A549 (cell line): ENCODE data around the gene TMEM273. TPM values are rescaled to one million over a fixed set of nuclear protein-coding genes. Genes with fewer than 3 reads are reported as not detected.

Experiments
- ATAC-seq, 2 experiments: fragments of 200-7000 bp in 1 of 2; fragments of >200 bp in 1 of 2; cut with Nextera tagmentation in 1 of 2; cut with Tn5 transposase in 1 of 2; 3 replicates each; pipeline versions ENCODE4 v1.8.0 to v1.9.1; 2018 to 2020; ENCODE audit warnings: mild to moderate bottlenecking in 1 of 2, moderate library complexity in 1 of 2
- CTCF ChIA-PET: fragments of 300-600 bp; sonication (Branson Sonifier 250); formaldehyde crosslinking; extraction: SDS; loops from one replicate; lab custom pipeline; 2021; ENCODE audit warnings: antibody characterized with exemption, inconsistent platforms; lab: Yijun Ruan, JAX
- POLR2A ChIA-PET: fragments of 350-600 bp; formaldehyde crosslinking; extraction: SDS; loops from one replicate; lab custom pipeline; 2021; ENCODE audit warnings: antibody characterized with exemption, inconsistent platforms; lab: Yijun Ruan, JAX
- DNase-seq, 2 experiments: peaks; one replicate each; pipeline versions ENCODE4 v3.0.0 to v3.0.0-alpha.2; 2011 to 2016; ENCODE audit warnings: low read depth in 1 of 2, low spot score in 1 of 2
- FAIRE-seq: peaks from 2 replicates; lab custom pipeline; 2011; peaks lifted over from hg19 to GRCh38; lab: Jason Lieb, UNC
- H3K27ac ChIP-seq, 2 experiments: fragments of >200 bp; sonication (Bioruptor Twin); formaldehyde crosslinking; 3 replicates each; pipeline ENCODE4 v1.5.1; 2016 to 2017
- H3K4me1 ChIP-seq: fragments of >200 bp; sonication (Bioruptor Twin); formaldehyde crosslinking; 3 replicates; pipeline ENCODE4 v1.6.1; 2016
- H3K4me2 ChIP-seq: fragments of >200 bp; sonication (Bioruptor Twin); formaldehyde crosslinking; 3 replicates; pipeline ENCODE4 v1.6.1; 2016
- H3K4me3 ChIP-seq: fragments of >200 bp; sonication (Bioruptor Twin); formaldehyde crosslinking; 3 replicates; pipeline ENCODE4 v1.5.1; 2016
- H3K9me3 ChIP-seq: fragments of >200 bp; sonication (Bioruptor Twin); formaldehyde crosslinking; 3 replicates; pipeline ENCODE4 v1.6.1; 2016
- CBX2 ChIP-seq: fragments of 200-600 bp; sonication (generic); IDR thresholded peaks from 2 replicates; pipeline ENCODE4 v1.6.1; 2016; ENCODE audit warnings: low read depth, mild to moderate bottlenecking, borderline replicate concordance
- CHD2 ChIP-seq: fragments of 150-350 bp; IDR thresholded peaks from 2 replicates; pipeline ENCODE4 v1.6.1; 2014; ENCODE audit warnings: low read length; ENCODE audit not compliant: partially characterized antibody
- EHF ChIP-seq: fragments of 250-450 bp; sonication (Bioruptor Pico); IDR thresholded peaks from 2 replicates; pipeline ENCODE4 v1.5.0; 2020; ENCODE audit warnings: mild to moderate bottlenecking
- ESRRA ChIP-seq: fragments of 150-350 bp; IDR thresholded peaks from 2 replicates; pipeline ENCODE4 v1.6.1; 2014; ENCODE audit warnings: mild to moderate bottlenecking, low read length, borderline replicate concordance
- FOSL2 ChIP-seq, 2 experiments: fragments of 450-650 bp in 1 of 2; fragments of >200 bp in 1 of 2; sonication (Bioruptor Twin) in 1 of 2; formaldehyde crosslinking; IDR thresholded peaks; 2 replicates each; pipeline versions ENCODE4 v1.5.0 to v1.6.1; 2016 to 2020; ENCODE audit warnings: mild to moderate bottlenecking in 1 of 2, moderate library complexity in 1 of 2
- FOXS1 ChIP-seq: fragments of 250-450 bp; sonication (Bioruptor Pico); IDR thresholded peaks from 2 replicates; pipeline ENCODE4 v1.5.0; 2020; ENCODE audit warnings: mild to moderate bottlenecking, moderate library complexity
- HDAC2 ChIP-seq: fragments of 200-600 bp; sonication (generic); IDR thresholded peaks from 2 replicates; pipeline ENCODE4 v1.6.1; 2016
- HEYL ChIP-seq: fragments of 250-450 bp; sonication (Bioruptor Pico); IDR thresholded peaks from 2 replicates; pipeline ENCODE4 v1.8.0; 2021; ENCODE audit warnings: mild to moderate bottlenecking, moderate library complexity
- HOXA7 ChIP-seq: fragments of 250-450 bp; sonication (Bioruptor Pico); IDR thresholded peaks from 2 replicates; pipeline ENCODE4 v1.5.0; 2020; ENCODE audit warnings: mild to moderate bottlenecking, moderate library complexity
- HOXB13 ChIP-seq: fragments of 250-450 bp; sonication (Bioruptor Pico); IDR thresholded peaks from 2 replicates; pipeline ENCODE4 v1.5.0; 2020; ENCODE audit warnings: low read depth, mild to moderate bottlenecking, moderate library complexity
- MAZ ChIP-seq: fragments of 150-350 bp; IDR thresholded peaks from 2 replicates; pipeline ENCODE4 v1.6.1; 2014; ENCODE audit warnings: antibody characterized with exemption, low read depth, low read length, borderline replicate concordance
- MYC ChIP-seq: IDR thresholded peaks from 2 replicates; pipeline ENCODE4 v1.6.1; 2012; ENCODE audit warnings: mild to moderate bottlenecking, inconsistent platforms, low read length, improper control_type of control experiment, borderline replicate concordance
- NFE2L2 ChIP-seq: fragments of 150-350 bp; conservative IDR thresholded peaks from 2 replicates; pipeline ENCODE4 v1.6.1; 2014; ENCODE audit warnings: low read length
- PHF8 ChIP-seq: fragments of 200-600 bp; sonication (generic); IDR thresholded peaks from 2 replicates; pipeline ENCODE4 v1.6.1; 2016; ENCODE audit warnings: low read depth, mild to moderate bottlenecking, antibody characterized with exemption, moderate library complexity, borderline replicate concordance
- POLR2A ChIP-seq: IDR thresholded peaks from 2 replicates; pipeline ENCODE4 v1.6.1; 2012; ENCODE audit warnings: mild to moderate bottlenecking, low read length
- POLR2AphosphoS2 ChIP-seq: conservative IDR thresholded peaks from 2 replicates; pipeline ENCODE4 v1.6.1; 2012; ENCODE audit warnings: low read length, improper control_type of control experiment, inconsistent platforms
- RCOR1 ChIP-seq: fragments of 150-350 bp; IDR thresholded peaks from 2 replicates; pipeline ENCODE4 v1.6.1; 2014; ENCODE audit warnings: antibody characterized with exemption, low read length, low read depth
- RNF2 ChIP-seq: fragments of 200-600 bp; sonication (generic); IDR thresholded peaks from 2 replicates; pipeline ENCODE4 v1.6.1; 2016; ENCODE audit warnings: low read depth, mild to moderate bottlenecking, antibody characterized with exemption, moderate library complexity, borderline replicate concordance
- SMC3 ChIP-seq: fragments of >200 bp; sonication (Bioruptor Twin); formaldehyde crosslinking; IDR thresholded peaks from 3 replicates; pipeline ENCODE4 v1.6.1; 2018; ENCODE audit warnings: inconsistent platforms
- SREBF2 ChIP-seq: fragments of 450-650 bp; IDR thresholded peaks from 2 replicates; pipeline ENCODE4 v1.6.1; 2014; ENCODE audit warnings: mild to moderate bottlenecking, moderate library complexity
- TFCP2L1 ChIP-seq: fragments of 250-450 bp; sonication (Bioruptor Pico); IDR thresholded peaks from 2 replicates; pipeline ENCODE4 v1.5.0; 2021; ENCODE audit warnings: mild to moderate bottlenecking
- ZFP36 ChIP-seq: fragments of 450-650 bp; IDR thresholded peaks from 2 replicates; pipeline ENCODE4 v1.6.1; 2014; ENCODE audit warnings: borderline replicate concordance; ENCODE audit not compliant: partially characterized antibody
- ZSCAN20 ChIP-seq: fragments of 250-450 bp; sonication (Bioruptor Pico); IDR thresholded peaks from 2 replicates; pipeline ENCODE4 v1.8.0; 2022; ENCODE audit warnings: mild to moderate bottlenecking, moderate library complexity
- WGBS: methylation state at CpG from one replicate; pipeline ENCODE4 v1.1.6; 2017; ENCODE audit errors: missing lambda C conversion rate; 5-methylcytosine and 5-hydroxymethylcytosine counted together
- polyA plus RNA-seq, 4 experiments: library from polyadenylated mRNA; depleted of rRNA in 3 of 4; stranded (reverse); fragments of >200 nt; fragmentation: RNase III in 1 of 4; extraction: RNeasy Plus Mini Kit Qiagen cat#74134 plus additional on column Dnase treatment in 1 of 4; gene quantifications; 2 replicates in 3 of 4; 3 replicates in 1 of 4; pipeline ENCODE4 v1.2.3, GENCODE V29; 2011 to 2017
- TF ChIP-seq, protein P1 (sequence below): fragments of 200-600 bp; sonication (generic); IDR thresholded peaks from 2 replicates; pipeline ENCODE4 v1.6.1; 2016; ENCODE audit warnings: antibody characterized with exemption, mild to moderate bottlenecking, moderate library complexity
- TF ChIP-seq, protein P2 (sequence below): IDR thresholded peaks from 2 replicates; pipeline ENCODE4 v1.6.1; 2012
- TF ChIP-seq, protein P3 (sequence below): fragments of 250-450 bp; sonication (Bioruptor Pico); IDR thresholded peaks from 2 replicates; pipeline ENCODE4 v1.5.0; 2021; ENCODE audit warnings: mild to moderate bottlenecking, moderate library complexity, borderline replicate concordance
- TF ChIP-seq, protein P4 (sequence below): fragments of 250-450 bp; sonication (Bioruptor Pico); IDR thresholded peaks from 2 replicates; pipeline ENCODE4 v1.5.0; 2020; ENCODE audit warnings: low read depth, mild to moderate bottlenecking, moderate library complexity

Gene TMEM273
- polyA plus RNA-seq, 2 of the 4 experiments (the other 2 are of a cell fraction) = not detected

DNA sequence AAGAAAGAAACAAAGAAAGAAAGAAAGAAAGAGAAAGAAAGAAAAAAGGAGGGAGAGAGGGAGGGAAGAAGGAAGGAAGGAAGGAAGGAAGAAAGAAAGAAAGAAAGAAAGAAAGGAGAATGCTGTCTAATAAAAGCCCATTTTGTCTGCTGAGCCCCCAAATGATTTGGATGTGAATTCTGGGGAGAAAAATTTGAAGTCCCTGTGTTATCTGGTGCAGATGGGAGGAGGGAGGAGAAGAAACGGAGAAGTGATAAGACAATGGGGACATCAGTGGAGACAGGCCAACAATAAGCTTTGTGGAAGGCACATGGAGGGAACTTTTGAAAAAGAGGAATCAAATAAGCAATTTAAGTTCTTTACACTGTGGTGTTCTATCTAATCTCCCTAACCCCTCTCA lies 24.6 kb upstream of the TMEM273 start:
- Histone ChIP-seq H3K4me3 (no peak overlapping the region), H3K4me1 (no peaks in the 10 kb centered on the region), H3K4me2 (no peak overlapping the region), H3K27ac (no peak overlapping the region), H3K9me3 (no peaks in the 10 kb centered on the region)
- no peak for DNase-seq
- ATAC-seq = no peak
- ChIA-PET CTCF (no interaction called here), POLR2A (no interaction called here)
- WGBS = 0% methylated on average over 1 of the region's 1 CpG
- FAIRE-seq = no peak
- TF ChIP-seq HDAC2 (no peak), SREBF2 (no peak), ZSCAN20 (no peak), EHF (no peak), HEYL (CRISPR knock-in tag) (no peak), MYC (no peak), TFCP2L1 (CRISPR knock-in tag) (no peak), HOXA7 (CRISPR knock-in tag) (no peak)
- TF ChIP-seq, protein P1, sequence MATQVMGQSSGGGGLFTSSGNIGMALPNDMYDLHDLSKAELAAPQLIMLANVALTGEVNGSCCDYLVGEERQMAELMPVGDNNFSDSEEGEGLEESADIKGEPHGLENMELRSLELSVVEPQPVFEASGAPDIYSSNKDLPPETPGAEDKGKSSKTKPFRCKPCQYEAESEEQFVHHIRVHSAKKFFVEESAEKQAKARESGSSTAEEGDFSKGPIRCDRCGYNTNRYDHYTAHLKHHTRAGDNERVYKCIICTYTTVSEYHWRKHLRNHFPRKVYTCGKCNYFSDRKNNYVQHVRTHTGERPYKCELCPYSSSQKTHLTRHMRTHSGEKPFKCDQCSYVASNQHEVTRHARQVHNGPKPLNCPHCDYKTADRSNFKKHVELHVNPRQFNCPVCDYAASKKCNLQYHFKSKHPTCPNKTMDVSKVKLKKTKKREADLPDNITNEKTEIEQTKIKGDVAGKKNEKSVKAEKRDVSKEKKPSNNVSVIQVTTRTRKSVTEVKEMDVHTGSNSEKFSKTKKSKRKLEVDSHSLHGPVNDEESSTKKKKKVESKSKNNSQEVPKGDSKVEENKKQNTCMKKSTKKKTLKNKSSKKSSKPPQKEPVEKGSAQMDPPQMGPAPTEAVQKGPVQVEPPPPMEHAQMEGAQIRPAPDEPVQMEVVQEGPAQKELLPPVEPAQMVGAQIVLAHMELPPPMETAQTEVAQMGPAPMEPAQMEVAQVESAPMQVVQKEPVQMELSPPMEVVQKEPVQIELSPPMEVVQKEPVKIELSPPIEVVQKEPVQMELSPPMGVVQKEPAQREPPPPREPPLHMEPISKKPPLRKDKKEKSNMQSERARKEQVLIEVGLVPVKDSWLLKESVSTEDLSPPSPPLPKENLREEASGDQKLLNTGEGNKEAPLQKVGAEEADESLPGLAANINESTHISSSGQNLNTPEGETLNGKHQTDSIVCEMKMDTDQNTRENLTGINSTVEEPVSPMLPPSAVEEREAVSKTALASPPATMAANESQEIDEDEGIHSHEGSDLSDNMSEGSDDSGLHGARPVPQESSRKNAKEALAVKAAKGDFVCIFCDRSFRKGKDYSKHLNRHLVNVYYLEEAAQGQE = no peak
- TF ChIP-seq, protein P2, sequence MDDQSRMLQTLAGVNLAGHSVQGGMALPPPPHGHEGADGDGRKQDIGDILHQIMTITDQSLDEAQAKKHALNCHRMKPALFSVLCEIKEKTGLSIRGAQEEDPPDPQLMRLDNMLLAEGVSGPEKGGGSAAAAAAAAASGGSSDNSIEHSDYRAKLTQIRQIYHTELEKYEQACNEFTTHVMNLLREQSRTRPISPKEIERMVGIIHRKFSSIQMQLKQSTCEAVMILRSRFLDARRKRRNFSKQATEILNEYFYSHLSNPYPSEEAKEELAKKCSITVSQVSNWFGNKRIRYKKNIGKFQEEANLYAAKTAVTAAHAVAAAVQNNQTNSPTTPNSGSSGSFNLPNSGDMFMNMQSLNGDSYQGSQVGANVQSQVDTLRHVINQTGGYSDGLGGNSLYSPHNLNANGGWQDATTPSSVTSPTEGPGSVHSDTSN = no peak

DNA sequence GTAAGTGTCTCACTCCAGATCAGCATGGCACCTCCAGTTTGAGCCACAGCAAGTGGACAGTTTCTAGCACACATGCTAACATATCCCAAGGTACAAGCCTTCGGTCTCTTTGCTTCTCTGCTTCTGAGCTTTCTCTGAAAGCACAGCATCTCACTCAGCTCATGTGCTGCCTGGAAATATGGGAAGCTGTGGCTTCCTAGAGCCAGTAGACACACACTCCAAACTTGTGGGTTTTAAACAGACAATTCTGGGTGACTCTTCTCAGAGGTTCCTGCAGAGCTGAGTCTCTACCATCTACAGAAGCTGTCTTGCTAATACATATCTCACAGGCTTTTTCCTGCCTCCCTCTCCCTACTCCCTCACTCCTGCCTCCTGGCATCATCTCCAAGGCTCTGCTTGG lies 23.9 kb upstream of the TMEM273 start:
- ATAC-seq = no peak
- Histone ChIP-seq H3K4me3 (no peak overlapping the region), H3K4me2 (no peak overlapping the region), H3K27ac (no peak overlapping the region), H3K9me3 (no peaks in the 10 kb centered on the region), H3K4me1 (no peaks in the 10 kb centered on the region)
- no peak for FAIRE-seq
- ChIA-PET POLR2A (no interaction called here), CTCF (no interaction called here)
- DNase-seq = no peak
- 15% methylated on average over 1 of the region's 1 CpG for WGBS
- TF ChIP-seq ZFP36 = no peak
- TF ChIP-seq CHD2 = no peak
- TF ChIP-seq SMC3 = no peak
- TF ChIP-seq, protein P3, sequence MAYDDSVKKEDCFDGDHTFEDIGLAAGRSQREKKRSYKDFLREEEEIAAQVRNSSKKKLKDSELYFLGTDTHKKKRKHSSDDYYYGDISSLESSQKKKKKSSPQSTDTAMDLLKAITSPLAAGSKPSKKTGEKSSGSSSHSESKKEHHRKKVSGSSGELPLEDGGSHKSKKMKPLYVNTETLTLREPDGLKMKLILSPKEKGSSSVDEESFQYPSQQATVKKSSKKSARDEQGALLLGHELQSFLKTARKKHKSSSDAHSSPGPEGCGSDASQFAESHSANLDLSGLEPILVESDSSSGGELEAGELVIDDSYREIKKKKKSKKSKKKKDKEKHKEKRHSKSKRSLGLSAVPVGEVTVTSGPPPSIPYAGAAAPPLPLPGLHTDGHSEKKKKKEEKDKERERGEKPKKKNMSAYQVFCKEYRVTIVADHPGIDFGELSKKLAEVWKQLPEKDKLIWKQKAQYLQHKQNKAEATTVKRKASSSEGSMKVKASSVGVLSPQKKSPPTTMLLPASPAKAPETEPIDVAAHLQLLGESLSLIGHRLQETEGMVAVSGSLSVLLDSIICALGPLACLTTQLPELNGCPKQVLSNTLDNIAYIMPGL (CRISPR knock-in tag) = no peak
- no peak for TF ChIP-seq HOXB13 (CRISPR knock-in tag)
- TF ChIP-seq TFCP2L1 (CRISPR knock-in tag) = no peak
- TF ChIP-seq RCOR1 = no peak
- TF ChIP-seq POLR2AphosphoS2 = no peak
- no peak for TF ChIP-seq SREBF2
- no peak for TF ChIP-seq RNF2
- no peak for TF ChIP-seq PHF8
- TF ChIP-seq FOSL2 (IDR thresholded peaks at IDR 0.05) = no peak
- no peak for TF ChIP-seq FOSL2 (CRISPR knock-in tag; IDR thresholded peaks at IDR 0.05)
- TF ChIP-seq FOXS1 (CRISPR knock-in tag) = no peak
- TF ChIP-seq POLR2A = no peak
- TF ChIP-seq MAZ = no peak
- no peak for TF ChIP-seq NFE2L2
- TF ChIP-seq CBX2 = no peak
- TF ChIP-seq, protein P4, sequence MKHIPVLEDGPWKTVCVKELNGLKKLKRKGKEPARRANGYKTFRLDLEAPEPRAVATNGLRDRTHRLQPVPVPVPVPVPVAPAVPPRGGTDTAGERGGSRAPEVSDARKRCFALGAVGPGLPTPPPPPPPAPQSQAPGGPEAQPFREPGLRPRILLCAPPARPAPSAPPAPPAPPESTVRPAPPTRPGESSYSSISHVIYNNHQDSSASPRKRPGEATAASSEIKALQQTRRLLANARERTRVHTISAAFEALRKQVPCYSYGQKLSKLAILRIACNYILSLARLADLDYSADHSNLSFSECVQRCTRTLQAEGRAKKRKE (CRISPR knock-in tag) = no peak
- TF ChIP-seq ESRRA = no peak
